ENCODE results near the gene AP1B1. TPM values are rescaled to one million over a fixed set of nuclear protein-coding genes. Genes with fewer than 3 reads are reported as not detected.

AP1B1 gene
- polyA plus RNA-seq, 3 donors, result 40.9 to 47.3 (median 43.3) TPM

- no peak for DNase-seq (ENCODE audit: low read depth in 3 of 3, low spot score in 2 of 3)
Measured at GRCh38 chr22:29315286-29316140, 72.9 kb downstream of the AP1B1 start, which contains the start of gene RASL10A. RASL10A (minus strand) TSS chr22:29315697; CDS start chr22:29315246, 451 bp downstream.

- no peak for DNase-seq (ENCODE audit: low read depth in 3 of 3, low spot score in 2 of 3)
Measured at GRCh38 chr22:29314537-29315285, 73.7 kb downstream of the AP1B1 start.

GRCh38 chr22:29313576-29314466 lies 74.5 kb downstream of the AP1B1 start:
- DNase-seq (ENCODE audit: low read depth in 3 of 3, low spot score in 2 of 3), result no peak

- no peak for DNase-seq (ENCODE audit: low read depth in 3 of 3, low spot score in 2 of 3)
Measured at GRCh38 chr22:29313126-29313575, 75.2 kb downstream of the AP1B1 start.

- no peak for DNase-seq (ENCODE audit: low read depth in 3 of 3, low spot score in 2 of 3)
Measured at GRCh38 chr22:29312218-29313125, 75.9 kb downstream of the AP1B1 start.

- no peak for DNase-seq (ENCODE audit: low read depth in 3 of 3, low spot score in 2 of 3)
Measured at GRCh38 chr22:29311464-29312217, 76.7 kb downstream of the AP1B1 start.

- DNase-seq (ENCODE audit: low read depth in 3 of 3, low spot score in 2 of 3), result peak; percentile 64 to 78 (median 73)
Measured at GRCh38 chr22:29310863-29311339, 77.5 kb downstream of the AP1B1 start.

- DNase-seq (ENCODE audit: low read depth in 3 of 3, low spot score in 2 of 3), result no peak
Measured at GRCh38 chr22:29310065-29310862, 78.1 kb downstream of the AP1B1 start.

- no peak for DNase-seq (ENCODE audit: low read depth in 3 of 3, low spot score in 2 of 3)
Measured at GRCh38 chr22:29309332-29310064, 78.9 kb downstream of the AP1B1 start.

- DNase-seq (ENCODE audit: low read depth in 3 of 3, low spot score in 2 of 3), result no peak
Measured at GRCh38 chr22:29308791-29309262, 79.5 kb downstream of the AP1B1 start.

GRCh38 chr22:29308148-29308790 lies 80.1 kb downstream of the AP1B1 start:
- DNase-seq (ENCODE audit: low read depth in 3 of 3, low spot score in 2 of 3), result no peak

- no peak for DNase-seq (ENCODE audit: low read depth in 3 of 3, low spot score in 2 of 3)
Measured at GRCh38 chr22:29307596-29308147, 80.7 kb downstream of the AP1B1 start.

GRCh38 chr22:29306835-29307595 lies 81.4 kb downstream of the AP1B1 start:
- DNase-seq (ENCODE audit: low read depth in 3 of 3, low spot score in 2 of 3), result no peak

- DNase-seq (ENCODE audit: low read depth in 3 of 3, low spot score in 2 of 3), result peak; percentile 45 to 68 (median 55)
Measured at GRCh38 chr22:29306175-29306834, 82.1 kb downstream of the AP1B1 start, which contains the start of gene GAS2L1. GAS2L1 (plus strand) TSS chr22:29306650; CDS start chr22:29308106, 1,456 bp downstream.

GRCh38 chr22:29305836-29306174 lies 82.6 kb downstream of the AP1B1 start:
- DNase-seq (ENCODE audit: low read depth in 3 of 3, low spot score in 2 of 3), result no peak

All from right renal cortex interstitium (tissue), 3 donors.